DOHH2 (cell line): Measurements from ENCODE around the gene HS3ST4.

Experiments used
- H3F3A ChIP-seq: fragments of 200-600 bp; sonication (generic), shearing (Covaris generic); 2 replicates; pipeline ENCODE4 v1.6.0; 2016; ENCODE audit warnings: antibody characterized with exemption, mild to moderate bottlenecking; ENCODE audit not compliant: control insufficient read depth, insufficient read depth
- H3K27ac ChIP-seq: fragments of 200-600 bp; sonication (generic); 2 replicates; pipeline ENCODE4 v1.5.1; 2014; ENCODE audit warnings: low read depth, mild to moderate bottlenecking, low read length, moderate library complexity
- H3K27me3 ChIP-seq: fragments of 200-600 bp; sonication (generic); 2 replicates; pipeline ENCODE4 v1.6.1; 2014; ENCODE audit warnings: mild to moderate bottlenecking, low read length, mixed read lengths; ENCODE audit not compliant: control insufficient read depth
- H3K36me3 ChIP-seq: fragments of 200-600 bp; sonication (generic); 2 replicates; pipeline ENCODE4 v1.6.1; 2014; ENCODE audit warnings: mild to moderate bottlenecking, low read length, moderate library complexity, mixed read lengths; ENCODE audit not compliant: control insufficient read depth
- H3K4me1 ChIP-seq: fragments of 200-600 bp; sonication (generic); 2 replicates; pipeline ENCODE4 v1.6.1; 2014; ENCODE audit warnings: mild to moderate bottlenecking, low read length, mixed read lengths; ENCODE audit not compliant: control insufficient read depth
- H3K4me2 ChIP-seq: fragments of 200-600 bp; sonication (generic); 2 replicates; pipeline ENCODE4 v1.6.0; 2014; ENCODE audit warnings: mild to moderate bottlenecking, low read length, moderate library complexity
- H3K4me3 ChIP-seq: fragments of 200-600 bp; sonication (generic); 2 replicates; pipeline ENCODE4 v1.5.1; 2014; ENCODE audit warnings: mild to moderate bottlenecking, low read length, mixed read lengths
- H3K79me2 ChIP-seq: fragments of 200-600 bp; sonication (generic); 2 replicates; pipeline ENCODE4 v1.6.1; 2014; ENCODE audit warnings: mild to moderate bottlenecking, low read length, mixed read lengths; ENCODE audit not compliant: control insufficient read depth
- H3K9me2 ChIP-seq: fragments of 200-600 bp; sonication (generic); replicated peaks from 2 replicates; pipeline ENCODE4 v1.6.1; 2014; ENCODE audit warnings: mild to moderate bottlenecking, low read length, mixed read lengths; ENCODE audit not compliant: control insufficient read depth
- H3K9me3 ChIP-seq: fragments of 200-600 bp; sonication (generic); 2 replicates; pipeline ENCODE4 v1.6.1; 2014; ENCODE audit warnings: antibody characterized with exemption, low read length, mixed read lengths; ENCODE audit not compliant: control insufficient read depth, insufficient read depth
- H4K20me1 ChIP-seq: fragments of 200-600 bp; sonication (generic); 2 replicates; pipeline ENCODE4 v1.6.0; 2014; ENCODE audit warnings: low read depth, mild to moderate bottlenecking, antibody characterized with exemption, low read length, moderate library complexity; ENCODE audit not compliant: control insufficient read depth, insufficient read depth
- EZH2phosphoT487 ChIP-seq: fragments of 200-600 bp; sonication (generic); IDR thresholded peaks from 2 replicates; pipeline ENCODE4 v1.6.1; 2017; ENCODE audit warnings: borderline replicate concordance, mild to moderate bottlenecking, antibody characterized with exemption, low read length, moderate library complexity, mixed read lengths
- TF ChIP-seq, protein P1 (sequence below): fragments of 200-600 bp; sonication (generic); IDR thresholded peaks from one replicate; pipeline ENCODE4 v1.5.1; 2014; ENCODE audit warnings: antibody characterized with exemption, mild to moderate bottlenecking, low read depth, low read length; ENCODE audit not compliant: poor library complexity, severe bottlenecking

The HS3ST4 gene

DNA sequence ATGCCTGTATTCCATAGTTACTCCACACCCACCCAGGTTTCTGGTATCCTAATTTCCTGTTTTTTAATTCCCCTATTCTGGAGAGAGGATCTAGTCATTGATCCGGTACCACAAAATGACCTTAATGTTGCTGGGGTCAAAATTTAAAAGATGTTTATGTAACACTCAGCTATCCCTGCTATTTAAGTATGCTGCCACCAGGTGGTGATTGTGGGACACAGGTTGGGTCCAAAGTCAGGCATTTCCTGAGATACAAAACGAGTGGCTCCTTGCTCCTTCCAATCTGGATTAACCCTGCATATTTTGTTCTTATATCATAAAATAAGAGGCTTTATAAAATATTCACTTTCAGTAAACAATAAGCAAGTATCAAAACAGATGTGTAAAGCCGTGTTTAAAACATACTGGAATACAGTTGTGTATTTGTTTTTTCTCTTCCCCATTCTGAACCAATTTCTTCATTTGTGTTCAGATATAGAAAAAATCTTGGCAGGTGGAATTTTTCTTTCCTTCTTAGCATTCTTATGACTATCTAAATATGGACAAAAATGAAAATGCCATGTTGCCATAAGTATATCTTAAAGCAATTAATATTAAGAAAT, 16.3 kb downstream of the HS3ST4 start:
- no peaks in the 10 kb centered on the region for H4K20me1 ChIP-seq
- H3K27me3 ChIP-seq: 0 out of 2 replicates have a peak, but pooled peaks cover 3% of the 10 kb centered on the region
- no peak overlapping the region for H3K4me2 ChIP-seq
- no peaks in the 10 kb centered on the region for H3F3A ChIP-seq
- no peaks in the 10 kb centered on the region for H3K36me3 ChIP-seq
- H3K9me3 ChIP-seq: no peaks in the 10 kb centered on the region
- no peaks in the 10 kb centered on the region for H3K9me2 ChIP-seq
- no peaks in the 10 kb centered on the region for H3K79me2 ChIP-seq
- H3K27ac ChIP-seq: no peak overlapping the region
- H3K4me3 ChIP-seq: no peak overlapping the region
- H3K4me1 ChIP-seq: no peaks in the 10 kb centered on the region
- no peak for TF ChIP-seq EZH2phosphoT487
- TF ChIP-seq, protein P1, sequence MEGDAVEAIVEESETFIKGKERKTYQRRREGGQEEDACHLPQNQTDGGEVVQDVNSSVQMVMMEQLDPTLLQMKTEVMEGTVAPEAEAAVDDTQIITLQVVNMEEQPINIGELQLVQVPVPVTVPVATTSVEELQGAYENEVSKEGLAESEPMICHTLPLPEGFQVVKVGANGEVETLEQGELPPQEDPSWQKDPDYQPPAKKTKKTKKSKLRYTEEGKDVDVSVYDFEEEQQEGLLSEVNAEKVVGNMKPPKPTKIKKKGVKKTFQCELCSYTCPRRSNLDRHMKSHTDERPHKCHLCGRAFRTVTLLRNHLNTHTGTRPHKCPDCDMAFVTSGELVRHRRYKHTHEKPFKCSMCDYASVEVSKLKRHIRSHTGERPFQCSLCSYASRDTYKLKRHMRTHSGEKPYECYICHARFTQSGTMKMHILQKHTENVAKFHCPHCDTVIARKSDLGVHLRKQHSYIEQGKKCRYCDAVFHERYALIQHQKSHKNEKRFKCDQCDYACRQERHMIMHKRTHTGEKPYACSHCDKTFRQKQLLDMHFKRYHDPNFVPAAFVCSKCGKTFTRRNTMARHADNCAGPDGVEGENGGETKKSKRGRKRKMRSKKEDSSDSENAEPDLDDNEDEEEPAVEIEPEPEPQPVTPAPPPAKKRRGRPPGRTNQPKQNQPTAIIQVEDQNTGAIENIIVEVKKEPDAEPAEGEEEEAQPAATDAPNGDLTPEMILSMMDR: peak; percentile 69

- 0 out of 2 replicates have a peak, but pooled peaks cover 3% of the 10 kb centered on the region for H3K27me3 ChIP-seq
- no peak overlapping the region for H3K4me3 ChIP-seq
- H3K27ac ChIP-seq: no peak overlapping the region
- no peak for TF ChIP-seq EZH2phosphoT487
- TF ChIP-seq, protein P1: no peak
- no peaks in the 10 kb centered on the region for H3K79me2 ChIP-seq
- H3K9me3 ChIP-seq: no peaks in the 10 kb centered on the region
- H3F3A ChIP-seq: no peaks in the 10 kb centered on the region
- H3K9me2 ChIP-seq: no peaks in the 10 kb centered on the region
- H3K36me3 ChIP-seq: no peaks in the 10 kb centered on the region
- no peaks in the 10 kb centered on the region for H4K20me1 ChIP-seq
- H3K4me1 ChIP-seq: no peaks in the 10 kb centered on the region
- no peak overlapping the region for H3K4me2 ChIP-seq
These were observed 17.5 kb downstream of the HS3ST4 start for GRCh38 chr16:25709213-25709612.

GRCh38 chr16:25713785-25714570, 22.2 kb downstream of the HS3ST4 start:
- no peak overlapping the region for H3K4me3 ChIP-seq
- no peaks in the 10 kb centered on the region for H3F3A ChIP-seq
- no peak overlapping the region for H3K4me2 ChIP-seq
- H3K36me3 ChIP-seq: no peaks in the 10 kb centered on the region
- H3K27ac ChIP-seq: no peak overlapping the region
- no peaks in the 10 kb centered on the region for H3K27me3 ChIP-seq
- H4K20me1 ChIP-seq: no peaks in the 10 kb centered on the region
- no peaks in the 10 kb centered on the region for H3K4me1 ChIP-seq
- H3K9me2 ChIP-seq: no peaks in the 10 kb centered on the region
- TF ChIP-seq EZH2phosphoT487: no peak
- TF ChIP-seq, protein P1: no peak
- no peaks in the 10 kb centered on the region for H3K9me3 ChIP-seq
- H3K79me2 ChIP-seq: no peaks in the 10 kb centered on the region
